Thyroid gland (tissue), 4 donors: ENCODE measurements around the gene ADGRF1. TPM values are rescaled to one million over a fixed set of nuclear protein-coding genes. Genes with fewer than 3 reads are reported as not detected.

Experiments
- DNase-seq, 2 donors: peaks; one replicate each; pipeline ENCODE4 v3.0.0-alpha.2; 2019
- H3K27ac ChIP-seq, 3 donors: fragments of 200-600 bp; sonication (generic); 1 replicate in 2 of 3; 2 replicates in 1 of 3; pipeline ENCODE4 v1.5.1; 2016 to 2019; ENCODE audit warnings: mild to moderate bottlenecking in 1 of 3, moderate library complexity in 1 of 3
- H3K27me3 ChIP-seq: fragments of 200-600 bp; sonication (generic); one replicate; pipeline ENCODE4 v1.5.1; 2019
- H3K36me3 ChIP-seq, 2 donors: fragments of 200-600 bp; sonication (generic); one replicate each; pipeline ENCODE4 v1.5.1; 2016 to 2019
- H3K4me1 ChIP-seq, 2 donors: fragments of 200-600 bp; sonication (generic); one replicate each; pipeline ENCODE4 v1.5.1; 2017 to 2019
- H3K4me3 ChIP-seq, 3 donors: fragments of 200-600 bp; sonication (generic); replicated peaks in 1 of 3; 1 replicate in 2 of 3; 2 replicates in 1 of 3; pipeline ENCODE4 v1.5.1; 2016; ENCODE audit warnings: mild to moderate bottlenecking in 1 of 3
- H3K9me3 ChIP-seq: fragments of 200-600 bp; sonication (generic); one replicate; pipeline ENCODE4 v1.5.1; 2017
- POLR2A ChIP-seq, 2 donors: fragments of 450-650 bp; IDR thresholded peaks; one replicate each; pipeline ENCODE4 v1.6.1; 2017; ENCODE audit warnings: antibody characterized with exemption in 2 of 2, mild to moderate bottlenecking in 2 of 2, moderate library complexity in 1 of 2
- WGBS, 2 donors: methylation state at CpG; one replicate each; pipeline ENCODE4 v1.1.5; 2017; 5-methylcytosine and 5-hydroxymethylcytosine counted together
- intact Hi-C: fragments of 100-400 bp; cut with DNase I; formaldehyde crosslinking; loops from one replicate; pipeline ENCODE4 v1.15.1; 2023
- total RNA-seq, 4 donors: library from RNA; depleted of rRNA; stranded (reverse); fragments of >200 nt; gene quantifications; one replicate each; pipeline ENCODE4 v1.2.3, GENCODE V29; 2016
- TF ChIP-seq, protein P1 (sequence below), 6 experiments: fragments of 200-600 bp in 3 of 6; fragments of 450-650 bp in 3 of 6; sonication (generic) in 3 of 6; IDR thresholded peaks; one replicate each; pipeline ENCODE4 v1.5.1; 2016 to 2019; ENCODE audit warnings: antibody characterized with exemption in 6 of 6, mild to moderate bottlenecking in 2 of 6, inconsistent platforms in 1 of 6, moderate library complexity in 1 of 6

Gene ADGRF1
- total RNA-seq, 4 donors from 2014 or later = 15.1 to 36.2 (median 19.3) TPM

DNA sequence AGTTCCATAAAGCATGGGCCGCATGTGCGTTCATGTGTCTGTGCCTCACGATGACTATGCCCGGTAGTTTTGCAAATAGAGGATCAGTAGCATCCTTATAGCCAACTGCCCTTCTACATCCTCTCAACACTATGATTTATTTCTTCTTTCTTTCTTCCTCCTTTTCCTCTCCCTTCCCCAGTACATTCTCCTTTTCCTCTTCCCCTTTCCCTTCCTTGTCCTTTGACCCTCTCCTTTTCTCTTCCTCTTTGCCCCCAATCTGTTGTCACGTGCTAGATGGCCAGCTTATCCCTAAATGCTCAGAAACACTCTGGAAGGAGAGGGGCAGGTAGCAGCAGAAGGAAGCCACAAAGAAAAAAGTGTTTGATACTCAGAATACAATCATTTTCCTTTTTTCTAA, 20.2 kb upstream of the ADGRF1 start:
- H3K4me1 ChIP-seq = peaks cover 0 to 2% of the 10 kb centered on the region in 2 donors
- H3K9me3 ChIP-seq = no peaks in the 10 kb centered on the region
- H3K4me3 ChIP-seq = no peak overlapping the region
- TF ChIP-seq, protein P1, sequence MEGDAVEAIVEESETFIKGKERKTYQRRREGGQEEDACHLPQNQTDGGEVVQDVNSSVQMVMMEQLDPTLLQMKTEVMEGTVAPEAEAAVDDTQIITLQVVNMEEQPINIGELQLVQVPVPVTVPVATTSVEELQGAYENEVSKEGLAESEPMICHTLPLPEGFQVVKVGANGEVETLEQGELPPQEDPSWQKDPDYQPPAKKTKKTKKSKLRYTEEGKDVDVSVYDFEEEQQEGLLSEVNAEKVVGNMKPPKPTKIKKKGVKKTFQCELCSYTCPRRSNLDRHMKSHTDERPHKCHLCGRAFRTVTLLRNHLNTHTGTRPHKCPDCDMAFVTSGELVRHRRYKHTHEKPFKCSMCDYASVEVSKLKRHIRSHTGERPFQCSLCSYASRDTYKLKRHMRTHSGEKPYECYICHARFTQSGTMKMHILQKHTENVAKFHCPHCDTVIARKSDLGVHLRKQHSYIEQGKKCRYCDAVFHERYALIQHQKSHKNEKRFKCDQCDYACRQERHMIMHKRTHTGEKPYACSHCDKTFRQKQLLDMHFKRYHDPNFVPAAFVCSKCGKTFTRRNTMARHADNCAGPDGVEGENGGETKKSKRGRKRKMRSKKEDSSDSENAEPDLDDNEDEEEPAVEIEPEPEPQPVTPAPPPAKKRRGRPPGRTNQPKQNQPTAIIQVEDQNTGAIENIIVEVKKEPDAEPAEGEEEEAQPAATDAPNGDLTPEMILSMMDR (IDR thresholded peaks at IDR 0.05) = no peak
- TF ChIP-seq POLR2A (IDR thresholded peaks at IDR 0.05) = no peak
- no peak for DNase-seq
- H3K36me3 ChIP-seq = no peaks in the 10 kb centered on the region
- WGBS, 2 donors = 76 to 77% methylated on average over 5 of the region's 5 CpGs
- intact Hi-C loops = no loop called here
- H3K27ac ChIP-seq = no peak overlapping the region
- H3K27me3 ChIP-seq = no peaks in the 10 kb centered on the region

DNA sequence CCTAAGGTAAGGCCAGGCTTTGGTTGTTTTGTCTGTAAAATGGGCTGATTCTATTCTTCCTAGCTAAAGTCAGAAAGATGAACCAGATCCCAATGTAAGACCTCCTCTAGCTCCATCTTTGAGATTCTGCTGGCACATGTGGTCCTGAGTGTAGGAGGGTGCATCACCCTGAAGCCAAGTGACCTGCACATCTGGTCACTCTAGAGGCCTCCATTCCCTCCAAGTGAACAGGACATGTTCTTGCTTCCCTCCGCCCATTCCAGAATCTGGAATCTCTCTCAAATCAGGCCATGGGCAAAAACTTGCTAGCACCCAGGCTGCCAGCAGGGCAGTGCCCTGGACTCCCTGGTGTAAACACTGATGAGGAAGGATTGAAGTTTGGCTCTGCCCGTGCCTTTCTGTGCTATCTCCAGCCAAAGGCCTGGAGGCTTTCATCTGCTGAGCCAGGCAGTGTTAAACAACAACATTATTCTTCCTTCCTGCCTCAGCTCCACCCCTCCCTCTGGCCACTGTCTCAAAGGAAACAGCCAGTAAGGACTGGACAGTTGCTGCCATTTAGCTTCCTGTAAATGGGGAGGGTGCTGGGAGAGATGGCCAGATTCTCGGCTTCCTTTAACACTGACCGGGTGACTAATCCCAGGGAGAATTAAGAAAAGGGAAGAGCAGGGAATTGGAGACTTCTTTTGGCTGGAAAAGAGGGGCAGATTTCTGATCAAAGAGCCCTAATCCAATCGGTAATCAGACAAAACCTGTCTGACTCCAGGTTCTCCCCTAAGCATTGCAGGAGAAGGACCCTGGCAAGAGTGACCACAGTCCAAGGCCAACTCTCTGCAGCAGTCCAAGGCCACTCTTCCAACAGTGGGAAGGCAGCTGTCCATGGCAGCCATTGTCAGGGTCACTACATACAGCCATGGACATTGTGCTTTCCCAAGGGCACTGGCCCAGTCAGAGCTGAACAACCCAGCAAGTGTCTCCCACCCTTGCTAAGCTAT, 19.5 kb upstream of the ADGRF1 start:
- 61 to 76% methylated on average over 5 of the region's 5 CpGs for WGBS, 2 donors
- DNase-seq = no peak
- H3K27ac ChIP-seq = no peak overlapping the region
- H3K4me1 ChIP-seq = peaks cover 0 to 2% of the 10 kb centered on the region in 2 donors
- TF ChIP-seq, protein P1 (IDR thresholded peaks at IDR 0.05) = no peak
- TF ChIP-seq POLR2A (IDR thresholded peaks at IDR 0.05) = no peak
- H3K9me3 ChIP-seq = no peaks in the 10 kb centered on the region
- H3K4me3 ChIP-seq = no peak overlapping the region
- no peaks in the 10 kb centered on the region for H3K36me3 ChIP-seq
- no peaks in the 10 kb centered on the region for H3K27me3 ChIP-seq
- intact Hi-C loops = no loop called here

DNA sequence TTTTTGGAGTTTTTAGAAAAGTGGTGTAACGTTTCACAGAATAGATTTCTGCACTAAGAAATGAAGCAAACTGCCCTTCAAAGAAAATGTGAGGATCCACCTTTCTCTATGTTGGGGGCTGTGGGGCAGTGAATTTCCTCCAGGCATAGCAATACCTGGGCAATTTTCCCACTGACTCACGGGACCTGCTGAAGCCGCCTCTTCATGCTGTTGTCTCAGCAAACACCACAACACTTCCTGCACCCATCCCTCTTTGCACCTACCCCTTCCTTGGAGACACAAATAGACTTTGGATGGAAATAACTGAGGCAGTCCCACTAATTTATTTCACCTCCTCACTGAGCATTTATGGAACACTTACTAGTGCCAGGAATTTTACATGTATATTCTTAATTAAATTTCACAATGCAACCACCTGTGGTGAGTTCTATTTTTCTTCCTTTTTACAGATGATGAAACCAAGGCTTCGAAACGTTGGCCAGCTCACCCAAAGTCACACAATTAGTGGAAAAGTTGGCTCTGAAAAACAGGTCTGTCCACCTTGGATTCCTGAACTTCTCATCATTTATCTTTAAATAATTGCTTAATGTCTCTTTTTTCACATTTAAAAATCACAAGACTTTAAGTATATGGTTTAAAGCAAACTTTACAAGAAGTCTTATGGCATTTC, 17.2 kb upstream of the ADGRF1 start:
- 77 to 81% methylated on average over 5 of the region's 5 CpGs for WGBS, 2 donors

DNA sequence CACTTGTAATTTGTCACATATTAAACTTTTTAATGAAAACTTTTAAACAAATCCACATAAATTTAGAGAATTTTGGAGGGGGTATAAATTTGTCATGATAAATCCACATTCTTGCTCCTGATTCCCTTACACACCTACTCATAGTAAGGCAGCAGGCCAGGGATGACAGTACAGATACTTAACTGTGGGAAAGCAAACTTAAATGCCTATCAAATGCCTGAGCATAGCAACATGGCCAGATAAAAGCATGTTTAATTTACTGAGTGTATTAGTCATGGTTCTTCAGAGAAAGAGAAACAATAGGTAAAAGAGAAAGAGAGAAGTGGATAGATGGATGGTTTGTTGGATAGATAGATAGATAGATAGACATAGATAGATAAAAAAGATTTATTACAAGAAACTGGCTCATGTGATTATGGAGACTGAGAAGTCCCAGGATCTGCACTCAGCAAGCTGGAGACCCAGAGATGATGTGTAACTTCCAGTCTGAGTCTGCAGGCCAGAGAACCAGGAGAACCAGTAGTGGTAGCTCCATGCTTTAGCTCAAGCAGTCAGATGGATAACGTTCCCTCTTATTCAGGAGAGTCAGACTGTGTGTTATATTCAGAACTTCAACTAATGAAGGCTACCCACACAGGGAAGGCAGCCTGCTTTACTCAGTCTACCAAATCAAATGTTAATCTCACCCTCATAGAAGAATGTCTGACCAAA, 15.9 kb upstream of the ADGRF1 start:
- WGBS, 2 donors = 71 to 92% methylated on average over 1 of the region's 1 CpG
- no peak overlapping the region for H3K27ac ChIP-seq
- H3K4me3 ChIP-seq = no peak overlapping the region
- H3K36me3 ChIP-seq = no peaks in the 10 kb centered on the region
- H3K27me3 ChIP-seq = no peaks in the 10 kb centered on the region
- DNase-seq = no peak
- no peaks in the 10 kb centered on the region for H3K9me3 ChIP-seq
- intact Hi-C loops = no loop called here
- TF ChIP-seq, protein P1 (IDR thresholded peaks at IDR 0.05) = no peak
- TF ChIP-seq POLR2A (IDR thresholded peaks at IDR 0.05) = no peak
- H3K4me1 ChIP-seq = peaks cover 0 to 2% of the 10 kb centered on the region in 2 donors

More for the DNA sequence above, 17.2 kb upstream of the ADGRF1 start:
- Histone ChIP-seq H3K9me3 (no peaks in the 10 kb centered on the region), H3K27me3 (no peaks in the 10 kb centered on the region), H3K27ac (no peak overlapping the region), H3K4me1 (peaks cover 0 to 2% of the 10 kb centered on the region in 2 donors), H3K36me3 (no peaks in the 10 kb centered on the region), H3K4me3 (no peak overlapping the region)
- intact Hi-C loops = no loop called here
- DNase-seq = no peak
- TF ChIP-seq POLR2A (IDR thresholded peaks at IDR 0.05) = no peak
- TF ChIP-seq, protein P1 (IDR thresholded peaks at IDR 0.05) = no peak
